Measurements from ENCODE around the gene CHFR. TPM values are rescaled to one million over a fixed set of nuclear protein-coding genes. Genes with fewer than 3 reads are reported as not detected.
"Not testable (repeated sequence)": the region's sequence is repeated elsewhere in the genome, so short reads cannot be mapped to it uniquely, and the experiment has no call there.

CHFR gene
- total RNA-seq, 2 experiments from 2014 or later = 75.1 to 85.6 TPM

GRCh38 chr12:132861558-132861957 lies 25.8 kb downstream of the CHFR start:
- Histone ChIP-seq H3K9me3 (ENCODE audit: control insufficient read depth in 1 of 2, insufficient read depth in 1 of 2, low read length in 2 of 2) (no peaks in the 10 kb centered on the region), H3K4me3 (ENCODE audit: low read length) (no peak overlapping the region), H3K4me1 (ENCODE audit: insufficient read depth, low read length) (peaks cover 4% of the 10 kb centered on the region), H3K27me3 (ENCODE audit: control insufficient read depth in 1 of 2, insufficient read depth in 2 of 2, low read length in 2 of 2) (no peaks in the 10 kb centered on the region), H3K27ac (ENCODE audit: low read depth in 1 of 2, low read length in 2 of 2) (no peak overlapping the region), H3K36me3 (ENCODE audit: insufficient read depth, low read length) (peaks cover 68% of the 10 kb centered on the region)
- DNase-seq (no peak), ATAC-seq (ENCODE audit: poor library complexity) (no peak)
- Mint-ChIP-seq H3K36me3 (ENCODE audit: low read depth) (peaks cover 56% of the 10 kb centered on the region), H3K9me3 (no peaks in the 10 kb centered on the region), H3K27ac (no peak overlapping the region), H3K4me3 (no peak overlapping the region), H3K4me1 (ENCODE audit: low read depth) (peaks cover 11% of the 10 kb centered on the region), H3K27me3 (no peaks in the 10 kb centered on the region)
- CTCF ChIA-PET = no interaction called here
- POLR2A ChIA-PET = interaction anchor here (0.5 to 1.1 kb wide), 2 partner anchors 26 kb away, joined by 3 read pairs; partner anchors contain the start of gene CHFR
- intact Hi-C loops (cut with DNase I, micrococcal nuclease) = no loop called here
- TF ChIP-seq CTCF (IDR thresholded peaks at IDR 0.05) = no peak

- H3K4me3 Mint-ChIP-seq = no peak overlapping the region
- H3K36me3 Mint-ChIP-seq (ENCODE audit: low read depth) = peaks cover 63% of the 10 kb centered on the region
- intact Hi-C loops (cut with DNase I, micrococcal nuclease) = no loop called here
- no peak overlapping the region for H3K27ac ChIP-seq (ENCODE audit: low read depth in 1 of 2, low read length in 2 of 2)
- ChIA-PET POLR2A (interaction anchor here (1.0 kb wide), 1 partner anchor 24 kb away, joined by 3 read pairs; no protein-coding TSS in a partner anchor), CTCF (interaction anchor here (0.7 kb wide), 1 partner anchor 46 kb away, joined by 3 read pairs; no protein-coding TSS in a partner anchor)
- H3K27me3 Mint-ChIP-seq = no peaks in the 10 kb centered on the region
- H3K36me3 ChIP-seq (ENCODE audit: insufficient read depth, low read length) = peaks cover 70% of the 10 kb centered on the region
- peaks cover 5% of the 10 kb centered on the region for H3K4me1 Mint-ChIP-seq (ENCODE audit: low read depth)
- no peaks in the 10 kb centered on the region for H3K27me3 ChIP-seq (ENCODE audit: control insufficient read depth in 1 of 2, insufficient read depth in 2 of 2, low read length in 2 of 2)
- ATAC-seq (ENCODE audit: poor library complexity) (no peak), DNase-seq (no peak)
- no peaks in the 10 kb centered on the region for H3K9me3 Mint-ChIP-seq
- no peak overlapping the region for H3K27ac Mint-ChIP-seq
- no peak overlapping the region for H3K4me3 ChIP-seq (ENCODE audit: low read length)
- H3K9me3 ChIP-seq (ENCODE audit: control insufficient read depth in 1 of 2, insufficient read depth in 1 of 2, low read length in 2 of 2) = no peaks in the 10 kb centered on the region
- TF ChIP-seq CTCF (IDR thresholded peaks at IDR 0.05) = no peak
- H3K4me1 ChIP-seq (ENCODE audit: insufficient read depth, low read length) = peaks cover 4% of the 10 kb centered on the region
Measured at GRCh38 chr12:132858718-132859266, 28.6 kb downstream of the CHFR start.

GRCh38 chr12:132857019-132857418 lies 30.4 kb downstream of the CHFR start:
- H3K27ac Mint-ChIP-seq; ATAC-seq (ENCODE audit: poor library complexity); H3K9me3 Mint-ChIP-seq; H3K4me1 Mint-ChIP-seq (ENCODE audit: low read depth); POLR2A ChIA-PET; H3K27ac ChIP-seq (ENCODE audit: low read depth in 1 of 2, low read length in 2 of 2); H3K27me3 Mint-ChIP-seq; H3K27me3 ChIP-seq (ENCODE audit: control insufficient read depth in 1 of 2, insufficient read depth in 2 of 2, low read length in 2 of 2); DNase-seq; H3K9me3 ChIP-seq (ENCODE audit: control insufficient read depth in 1 of 2, insufficient read depth in 1 of 2, low read length in 2 of 2); intact Hi-C loops (cut with DNase I, micrococcal nuclease); H3K4me3 ChIP-seq (ENCODE audit: low read length); H3K4me1 ChIP-seq (ENCODE audit: insufficient read depth, low read length); CTCF ChIA-PET; H3K4me3 Mint-ChIP-seq: not testable (repeated sequence)
- H3K36me3 Mint-ChIP-seq (ENCODE audit: low read depth) = peaks cover 78% of the 10 kb centered on the region
- peaks cover 83% of the 10 kb centered on the region for H3K36me3 ChIP-seq (ENCODE audit: insufficient read depth, low read length)

- peaks cover 4% of the 10 kb centered on the region for H3K4me1 ChIP-seq (ENCODE audit: insufficient read depth, low read length)
- no peak overlapping the region for H3K27ac ChIP-seq (ENCODE audit: low read depth in 1 of 2, low read length in 2 of 2)
- H3K9me3 ChIP-seq (ENCODE audit: control insufficient read depth in 1 of 2, insufficient read depth in 1 of 2, low read length in 2 of 2) = no peaks in the 10 kb centered on the region
- H3K27me3 ChIP-seq (ENCODE audit: control insufficient read depth in 1 of 2, insufficient read depth in 2 of 2, low read length in 2 of 2) = no peaks in the 10 kb centered on the region
- peaks cover 83% of the 10 kb centered on the region for H3K36me3 ChIP-seq (ENCODE audit: insufficient read depth, low read length)
- Mint-ChIP-seq H3K27ac (no peak overlapping the region), H3K27me3 (no peaks in the 10 kb centered on the region), H3K9me3 (no peaks in the 10 kb centered on the region), H3K4me3 (no peak overlapping the region), H3K4me1 (ENCODE audit: low read depth) (peaks cover 5% of the 10 kb centered on the region), H3K36me3 (ENCODE audit: low read depth) (peaks cover 80% of the 10 kb centered on the region)
- CTCF ChIA-PET = no interaction called here
- POLR2A ChIA-PET = no interaction called here
- intact Hi-C loops (cut with DNase I, micrococcal nuclease) = no loop called here
- ATAC-seq (ENCODE audit: poor library complexity) (no peak), DNase-seq (no peak)
- H3K4me3 ChIP-seq (ENCODE audit: low read length) = no peak overlapping the region
- no peak for TF ChIP-seq CTCF (IDR thresholded peaks at IDR 0.05)
Measured at GRCh38 chr12:132856581-132856980, 30.8 kb downstream of the CHFR start.

GRCh38 chr12:132855211-132855610 lies 32.2 kb downstream of the CHFR start:
- intact Hi-C loops (cut with DNase I, micrococcal nuclease); H3K4me3 ChIP-seq (ENCODE audit: low read length); ATAC-seq (ENCODE audit: poor library complexity); H3K27ac ChIP-seq (ENCODE audit: low read depth in 1 of 2, low read length in 2 of 2); CTCF ChIA-PET; H3K27me3 Mint-ChIP-seq; H3K4me1 ChIP-seq (ENCODE audit: insufficient read depth, low read length); POLR2A ChIA-PET; H3K4me1 Mint-ChIP-seq (ENCODE audit: low read depth); H3K9me3 ChIP-seq (ENCODE audit: control insufficient read depth in 1 of 2, insufficient read depth in 1 of 2, low read length in 2 of 2); DNase-seq; H3K27ac Mint-ChIP-seq; H3K4me3 Mint-ChIP-seq; H3K27me3 ChIP-seq (ENCODE audit: control insufficient read depth in 1 of 2, insufficient read depth in 2 of 2, low read length in 2 of 2); H3K9me3 Mint-ChIP-seq: not testable (repeated sequence)
- peaks cover 84% of the 10 kb centered on the region for H3K36me3 ChIP-seq (ENCODE audit: insufficient read depth, low read length)
- peaks cover 80% of the 10 kb centered on the region for H3K36me3 Mint-ChIP-seq (ENCODE audit: low read depth)
